ENCODE results near the gene RTL10.

Gene RTL10

DNA sequence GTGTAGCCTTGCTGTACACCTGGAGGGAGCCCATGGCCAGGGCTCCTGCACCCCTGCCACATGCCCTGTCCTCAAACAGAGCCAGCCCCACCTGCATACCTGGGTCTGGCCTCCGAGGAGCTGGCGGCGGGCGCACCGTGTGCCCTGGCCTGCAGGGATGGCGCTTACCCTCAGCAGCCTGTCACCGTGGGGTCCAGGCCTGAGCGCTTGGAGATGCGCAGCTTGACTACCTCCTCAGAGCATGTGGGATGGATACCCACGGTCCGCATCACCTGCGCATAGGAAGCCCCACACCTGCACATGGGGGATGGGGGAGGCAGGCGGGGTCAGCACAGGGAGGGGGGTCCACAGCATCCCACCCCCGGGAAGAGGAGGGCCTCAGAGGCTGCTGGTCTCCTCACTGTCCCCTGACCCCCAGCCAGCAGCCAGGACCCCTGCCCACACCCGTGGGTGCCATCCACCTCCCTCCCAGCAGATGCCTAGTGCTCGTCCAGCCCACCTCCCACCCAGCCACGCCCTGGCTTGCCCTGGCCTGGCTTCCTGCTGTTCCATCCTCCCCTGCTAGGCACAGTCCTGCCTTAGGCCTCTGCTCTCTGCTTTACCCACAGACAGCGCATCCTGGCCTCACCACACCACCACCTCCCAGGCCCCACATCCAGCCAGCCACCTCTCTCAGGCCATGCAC, 22.4 kb upstream of the RTL10 start:
- in situ Hi-C loops (cut with MboI; ENCODE audit: low sequenced_read_pairs), result no loop called here

DNA sequence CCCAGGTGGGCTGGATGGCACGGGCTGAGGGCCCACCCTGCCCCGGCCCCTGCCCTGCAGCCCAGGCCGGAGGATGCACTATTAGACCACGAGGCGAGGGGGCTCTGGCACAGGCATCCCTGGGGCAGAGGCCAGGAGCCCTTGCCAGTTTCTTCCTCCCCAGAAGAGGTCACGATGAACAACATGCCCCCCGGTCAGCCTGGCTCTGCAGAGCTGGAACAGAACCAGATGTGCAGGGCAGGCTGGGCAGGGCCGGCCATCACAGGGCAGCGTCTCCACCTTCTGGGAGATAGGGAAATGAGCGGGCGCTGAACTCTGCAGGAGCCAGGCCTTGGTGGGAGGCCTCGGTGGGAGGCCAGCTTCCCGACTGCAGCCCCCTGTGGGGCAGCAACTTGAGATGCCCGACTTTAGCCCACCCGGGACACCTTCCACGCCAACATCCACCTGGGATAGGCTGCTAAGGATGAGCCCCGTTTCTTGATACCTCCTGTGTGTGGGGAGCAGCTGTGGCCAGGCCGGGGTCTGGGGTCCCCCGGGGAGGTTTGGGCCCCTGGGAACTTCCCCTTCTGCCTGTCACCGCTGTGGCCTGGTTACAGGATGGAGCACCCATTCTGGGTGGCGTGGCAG, 21.8 kb upstream of the RTL10 start:
- in situ Hi-C loops (cut with MboI; ENCODE audit: low sequenced_read_pairs), result no loop called here

DNA sequence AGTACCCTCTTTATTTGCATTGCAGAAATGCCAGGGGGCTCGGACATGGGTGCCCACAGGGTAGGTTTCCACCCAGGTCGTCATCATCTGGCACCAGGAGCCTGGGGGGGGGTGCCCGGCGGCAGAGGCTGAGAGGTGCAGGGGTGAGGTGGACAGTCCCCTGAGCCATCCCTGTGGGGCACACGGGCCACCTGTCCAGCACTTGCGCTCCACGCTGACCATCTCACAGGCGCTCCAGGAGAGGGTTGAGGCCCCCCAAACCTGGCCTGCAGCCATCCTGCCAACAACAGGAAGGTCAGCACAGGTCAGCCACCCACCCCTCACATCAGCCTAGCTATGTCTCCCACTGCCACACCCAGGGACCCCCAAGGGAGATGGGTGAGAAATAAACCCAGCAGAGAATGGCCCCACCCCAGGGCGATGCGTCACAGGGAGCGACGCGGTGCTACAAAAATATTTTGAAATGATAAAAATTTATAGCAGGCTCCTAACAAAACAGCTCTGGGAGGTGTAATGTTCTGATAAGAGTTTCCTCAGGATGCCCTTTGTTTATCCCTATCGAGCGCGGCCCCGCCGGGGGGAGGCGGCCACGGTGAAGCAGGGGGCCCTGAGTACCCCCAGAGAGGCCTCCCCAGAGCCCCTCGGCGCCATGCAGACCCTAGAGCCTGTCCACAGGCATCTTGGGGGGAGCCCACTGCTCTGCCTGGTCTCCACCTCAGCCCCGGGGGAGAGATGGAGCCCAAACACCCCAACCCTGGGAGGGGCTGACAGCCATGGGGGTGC, 21.0 kb upstream of the RTL10 start:
- in situ Hi-C loops (cut with MboI; ENCODE audit: low sequenced_read_pairs), result no loop called here

DNA sequence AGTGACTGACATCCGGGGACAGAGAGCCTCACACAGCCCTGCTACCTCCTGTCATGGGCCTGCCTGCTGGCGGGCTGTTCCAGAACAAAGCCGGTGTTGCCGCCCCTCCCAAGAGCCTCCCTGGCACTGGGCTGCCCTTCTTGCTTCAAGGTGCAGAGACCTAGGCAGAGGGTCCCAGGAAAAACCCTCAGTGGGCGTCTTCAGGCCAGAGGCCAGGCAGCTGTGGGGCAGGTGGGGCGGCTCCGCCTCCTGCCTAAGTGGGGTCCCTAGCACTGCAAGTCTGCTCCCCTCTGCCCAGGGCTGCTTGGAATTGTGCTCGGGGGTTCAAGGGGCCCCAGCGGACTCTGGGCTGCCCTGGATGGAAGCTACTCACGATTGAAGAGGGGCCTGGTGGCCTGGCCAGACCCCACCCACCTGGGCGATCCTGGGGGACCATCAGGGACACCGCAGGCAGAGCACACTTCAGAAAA, 20.4 kb upstream of the RTL10 start:
- in situ Hi-C loops (cut with MboI; ENCODE audit: low sequenced_read_pairs), result no loop called here

DNA sequence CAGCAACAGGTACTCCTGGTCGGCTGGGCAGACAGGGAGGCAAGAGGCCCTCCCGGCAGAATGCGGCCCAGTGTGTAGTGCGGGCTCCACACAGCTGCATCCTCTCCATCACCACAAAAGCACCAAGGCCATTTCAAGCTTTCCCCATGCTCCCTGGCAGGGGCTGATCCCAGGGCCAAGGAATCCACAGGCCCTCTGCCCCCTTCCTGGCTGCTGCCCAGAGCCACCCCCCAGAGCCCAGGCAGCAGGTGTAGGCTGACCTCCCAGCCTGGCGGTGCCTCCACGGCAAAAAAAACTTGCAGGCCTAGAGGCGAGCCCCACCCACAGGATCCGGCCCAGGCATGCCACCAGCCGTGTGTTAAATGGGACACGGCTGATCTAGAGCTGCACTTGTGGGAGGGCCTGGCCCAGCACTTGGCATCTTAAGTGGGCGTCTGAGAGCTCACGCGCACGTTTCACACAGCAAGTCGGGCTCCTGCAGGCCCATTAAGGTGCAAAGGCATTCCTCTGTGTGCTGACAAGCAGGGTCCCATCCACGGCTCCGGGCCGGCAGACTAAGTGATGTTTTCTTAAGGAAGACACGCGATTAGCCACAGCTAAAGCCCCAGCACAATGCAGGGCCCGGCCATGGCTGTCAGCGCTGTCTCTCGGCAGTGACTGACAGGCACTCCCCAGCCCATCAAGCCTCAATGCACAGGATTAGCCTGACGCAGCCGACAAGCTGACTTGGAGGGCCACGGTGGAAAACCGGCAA, 19.8 kb upstream of the RTL10 start:
- in situ Hi-C loops (cut with MboI; ENCODE audit: low sequenced_read_pairs), result no loop called here

DNA sequence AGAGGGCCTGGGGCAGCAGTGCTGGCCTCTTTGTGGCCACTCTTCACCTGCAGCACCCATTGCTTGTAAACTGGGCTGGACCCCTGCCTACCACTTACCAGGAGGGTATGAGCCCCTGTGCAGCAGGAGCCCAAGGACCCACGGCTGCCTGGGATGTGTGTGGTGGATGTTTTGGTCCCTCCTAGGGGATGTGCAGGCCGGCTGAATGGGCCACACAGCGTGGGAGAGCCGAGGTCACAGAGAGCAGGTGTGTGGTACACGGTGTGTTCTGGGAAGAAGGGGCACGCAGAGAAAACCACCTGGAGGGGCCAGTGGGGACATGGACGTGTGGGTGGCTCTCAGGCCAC, 19.3 kb upstream of the RTL10 start:
- in situ Hi-C loops (cut with MboI; ENCODE audit: low sequenced_read_pairs), result no loop called here

DNA sequence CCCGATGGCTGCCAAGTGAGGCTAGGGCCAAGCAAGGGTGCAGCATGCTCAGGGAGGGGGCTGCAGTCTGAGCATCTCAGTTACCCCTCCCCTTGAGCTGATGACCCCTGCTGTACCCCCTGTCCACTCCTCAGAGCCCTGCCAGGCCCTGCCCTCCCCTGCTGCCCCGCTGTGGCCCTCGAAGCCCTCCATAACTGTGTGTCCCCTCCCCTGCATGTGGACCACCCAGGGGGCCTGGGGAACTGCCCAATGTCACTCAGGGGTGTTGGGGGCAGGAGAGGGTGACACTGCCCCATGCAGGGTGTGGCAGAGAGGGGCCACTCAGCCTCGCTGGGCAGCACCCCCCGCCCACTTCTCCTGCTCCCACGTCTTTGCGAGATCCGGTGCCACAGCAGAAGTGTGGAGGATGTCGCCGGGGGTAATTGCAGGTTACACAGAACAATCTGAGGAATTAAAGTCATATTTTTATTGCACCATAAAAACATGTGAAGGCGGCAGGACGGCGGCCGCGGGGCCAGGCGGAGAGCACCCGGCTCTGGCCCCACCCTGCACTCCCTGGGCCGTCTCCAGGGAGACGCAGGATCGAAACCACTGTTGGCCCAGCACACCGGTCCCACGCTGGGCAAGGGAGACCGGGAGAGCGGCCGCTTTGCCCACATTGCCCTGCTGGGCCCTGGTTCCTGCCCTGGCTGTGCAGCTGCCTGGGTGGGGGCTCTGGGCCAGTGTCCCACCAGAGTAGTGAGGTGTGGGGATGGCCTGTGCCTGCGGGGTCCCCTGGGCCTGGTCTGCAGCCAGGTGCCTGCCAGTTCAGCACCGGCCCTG, 18.7 kb upstream of the RTL10 start:
- in situ Hi-C loops (cut with MboI; ENCODE audit: low sequenced_read_pairs), result no loop called here

DNA sequence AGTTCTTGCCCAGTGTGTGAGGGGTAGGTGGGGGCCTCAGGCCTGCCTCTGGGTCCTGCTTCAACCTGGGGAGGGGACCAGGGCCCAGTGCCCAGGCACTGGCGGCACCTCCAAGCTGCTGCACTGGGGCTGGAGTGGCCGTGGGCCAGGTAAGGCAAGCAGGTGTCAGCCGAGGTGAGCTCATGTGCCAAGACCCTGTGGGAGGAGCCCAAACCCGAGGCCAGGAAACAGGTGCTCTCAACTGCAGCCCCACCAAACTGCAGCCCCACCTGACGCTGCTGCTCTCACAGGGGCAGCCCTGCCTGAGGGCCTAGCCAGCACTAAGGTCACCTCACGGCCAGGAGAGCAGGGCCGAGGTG, 18.1 kb upstream of the RTL10 start:
- in situ Hi-C loops (cut with MboI; ENCODE audit: low sequenced_read_pairs), result no loop called here

DNA sequence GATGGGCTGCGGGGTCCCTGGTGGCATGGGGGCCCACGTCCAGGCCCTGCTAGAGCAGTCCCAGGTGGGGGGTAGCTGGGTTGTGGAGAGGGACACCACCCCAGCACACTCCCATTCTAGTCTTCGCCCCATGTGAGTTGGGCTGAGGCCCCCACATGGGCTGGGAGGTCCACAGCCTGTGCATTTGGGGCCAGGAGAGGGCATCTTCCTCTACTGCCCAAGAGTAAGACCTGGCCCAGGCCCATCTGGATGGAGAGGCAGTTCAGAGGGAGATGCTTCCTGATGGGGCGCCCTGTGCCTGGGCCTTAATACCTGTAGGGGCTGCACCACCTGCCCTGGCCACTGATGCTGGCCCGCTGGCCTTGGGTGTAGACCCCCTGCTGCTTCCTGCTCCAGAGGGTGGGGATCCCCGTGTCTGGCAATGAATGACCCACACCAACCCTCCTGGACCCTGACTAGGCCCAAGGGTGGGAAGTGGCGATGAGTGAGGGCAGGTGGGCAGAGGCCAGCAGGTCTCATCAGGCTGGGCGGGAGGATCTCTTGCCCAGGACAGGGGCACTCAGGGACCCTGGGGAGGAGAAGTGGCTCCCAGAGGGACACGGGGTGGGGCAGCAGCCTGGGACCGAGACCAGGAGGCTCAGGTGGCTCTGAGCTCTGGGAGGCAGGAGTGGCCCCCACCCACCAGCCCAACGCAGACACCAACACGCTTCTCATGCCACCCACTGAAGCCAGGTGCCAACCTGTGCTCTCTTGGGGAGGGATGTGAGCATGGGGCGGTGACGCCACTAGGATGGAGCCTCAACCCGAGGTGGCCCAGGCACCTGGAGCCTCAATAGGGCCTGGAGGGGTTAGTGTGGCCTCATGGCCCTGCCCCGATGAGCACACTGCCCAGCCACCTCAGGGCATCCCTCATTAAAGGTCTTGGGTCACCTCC, 17.4 kb upstream of the RTL10 start:
- in situ Hi-C loops (cut with MboI; ENCODE audit: low sequenced_read_pairs), result no loop called here

DNA sequence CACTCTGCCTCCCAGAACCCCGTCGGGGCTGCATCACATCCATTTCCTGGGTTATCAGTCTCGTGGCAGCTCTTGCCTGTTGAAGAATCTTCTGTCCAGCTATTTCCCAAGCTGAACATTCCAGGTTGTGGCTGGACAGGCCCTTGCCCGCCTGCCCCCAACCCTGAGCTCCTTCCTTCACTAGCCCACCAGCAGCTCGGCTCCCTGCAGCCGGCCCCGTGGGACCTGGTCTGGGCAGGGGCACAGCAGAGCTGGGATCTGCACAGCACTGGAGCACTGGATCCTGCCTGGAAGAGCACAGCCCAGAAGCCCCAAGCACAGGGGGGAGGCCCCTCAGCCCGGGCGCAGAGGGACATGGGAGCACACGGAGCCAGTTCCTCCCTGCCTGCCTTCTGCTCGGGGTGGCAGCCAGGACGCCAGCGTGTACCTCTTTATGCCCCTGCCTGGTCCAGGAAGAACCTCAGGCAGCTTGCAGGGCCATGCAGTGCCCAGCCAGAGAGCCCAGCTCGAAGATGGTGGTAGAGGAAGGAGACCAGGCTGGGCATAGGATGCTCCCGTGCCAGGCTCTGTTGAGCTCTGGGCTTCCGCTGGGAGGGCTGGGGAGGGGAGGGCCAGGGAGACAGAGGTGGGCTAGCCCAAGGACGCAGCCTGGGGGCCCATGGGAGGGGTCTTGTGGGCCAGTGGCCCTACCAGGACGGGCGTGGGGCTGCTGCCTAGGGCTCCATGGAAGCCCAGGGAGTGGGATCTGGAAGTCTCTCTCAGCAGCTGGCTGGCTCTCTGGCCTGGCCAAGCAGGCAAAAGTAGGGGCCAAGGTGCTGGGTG, 16.6 kb upstream of the RTL10 start:
- in situ Hi-C loops (cut with MboI; ENCODE audit: low sequenced_read_pairs), result no loop called here

DNA sequence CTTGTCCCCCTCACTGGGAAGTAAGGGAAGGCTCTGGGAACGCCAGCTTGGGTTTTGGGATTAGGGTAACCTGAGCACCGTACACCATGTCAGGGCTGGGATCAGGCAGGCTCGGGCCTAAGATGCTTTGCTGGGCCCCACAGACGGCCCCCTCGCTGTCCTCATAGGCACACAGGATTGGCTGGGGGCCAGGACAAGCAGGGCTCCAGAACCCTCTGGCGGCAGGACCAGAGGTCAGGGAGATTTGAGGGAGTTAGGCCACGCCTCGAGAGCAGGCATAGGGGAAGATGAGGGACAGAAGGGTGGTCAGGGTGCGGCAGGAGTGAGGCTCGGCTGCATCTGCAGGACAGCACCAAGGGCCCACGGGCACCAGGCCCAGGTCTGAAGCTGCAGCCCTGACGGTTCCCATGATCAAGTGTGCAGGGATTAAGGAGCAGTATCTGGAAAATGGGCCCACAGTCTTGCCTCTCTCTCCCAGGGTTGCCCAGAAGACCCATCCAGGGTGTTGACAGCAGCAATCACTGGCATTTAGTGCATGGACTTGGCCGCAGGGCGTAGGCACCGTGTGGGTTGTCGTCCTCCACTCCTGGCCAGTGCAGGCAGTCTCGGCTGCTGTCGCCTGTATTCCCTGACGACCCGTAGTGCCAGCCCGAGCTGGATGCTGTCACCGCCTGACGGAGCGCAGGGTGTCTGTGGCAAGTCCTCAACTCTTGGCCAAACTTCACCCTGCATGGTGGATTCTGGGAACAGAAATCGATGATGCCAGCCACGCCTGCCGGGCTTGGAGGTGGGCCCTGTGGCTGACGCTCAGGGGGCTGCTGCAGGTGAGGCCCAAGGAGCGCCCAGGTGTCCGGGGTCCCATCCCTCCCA, 15.7 kb upstream of the RTL10 start:
- in situ Hi-C loops (cut with MboI; ENCODE audit: low sequenced_read_pairs), result no loop called here

DNA sequence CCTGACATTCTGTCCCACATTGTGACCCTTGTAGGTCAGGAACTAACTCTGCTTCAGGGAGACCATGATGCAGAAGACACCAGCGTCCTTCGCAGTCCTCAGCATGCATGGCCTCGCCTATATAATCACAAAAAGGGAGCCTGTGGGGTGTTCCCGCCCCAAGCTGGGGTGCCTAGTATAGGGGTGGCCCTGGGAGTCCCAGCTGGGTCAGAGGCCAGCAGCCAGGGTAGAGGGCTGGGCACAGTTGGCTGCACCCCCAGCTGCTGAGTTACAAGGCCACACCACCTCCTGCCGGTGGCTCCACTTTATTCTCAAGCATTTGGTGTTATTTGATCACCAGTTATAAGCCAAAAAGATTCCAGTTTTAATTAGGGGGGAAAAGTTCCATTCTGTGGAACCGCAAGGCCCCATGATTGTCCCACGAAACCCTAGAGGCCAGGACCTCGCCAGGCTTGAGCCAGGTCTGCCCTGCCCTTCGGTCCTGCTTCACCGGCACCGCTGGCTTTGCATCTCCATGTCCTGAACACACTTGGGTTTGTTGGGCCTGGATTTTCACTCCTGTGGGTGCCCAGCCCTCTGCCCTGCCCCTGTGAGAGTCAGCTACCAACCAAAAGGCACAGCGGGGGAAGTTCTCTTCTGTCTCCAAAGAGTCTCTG, 15.0 kb upstream of the RTL10 start:
- in situ Hi-C loops (cut with MboI; ENCODE audit: low sequenced_read_pairs), result no loop called here

DNA sequence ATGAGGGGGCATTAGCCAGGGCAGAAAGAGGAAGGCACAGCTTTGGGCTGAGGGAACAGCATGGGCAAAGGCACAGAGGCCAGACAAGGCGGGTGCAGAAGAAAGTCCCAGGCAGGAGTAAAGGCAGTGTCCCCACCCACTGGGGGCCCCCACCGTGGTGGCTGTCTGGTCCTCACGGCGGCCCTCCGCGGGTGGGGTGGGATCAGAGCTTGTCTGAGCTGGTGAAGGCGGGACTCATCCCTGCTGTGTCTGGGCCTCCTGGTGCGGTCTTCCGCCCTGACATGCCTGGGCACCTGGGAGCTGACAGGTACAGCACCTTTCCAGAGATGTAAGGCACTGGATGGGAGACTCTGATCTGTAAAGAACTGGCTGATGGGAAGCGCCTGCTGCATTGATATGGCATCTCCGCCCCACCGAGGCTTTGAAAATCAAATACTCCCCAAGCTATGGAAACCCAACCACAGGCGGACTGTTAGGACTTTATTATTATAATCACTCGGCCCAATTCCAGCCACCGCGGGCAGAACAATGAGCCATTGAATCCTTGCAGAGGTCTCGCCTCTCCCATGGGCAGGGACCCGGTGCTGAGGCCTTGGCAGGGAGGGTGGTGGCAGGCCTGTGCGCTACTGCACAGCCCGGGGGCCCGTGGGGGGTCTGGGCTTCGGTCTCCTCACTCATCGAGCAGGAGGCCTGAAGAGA, 14.2 kb upstream of the RTL10 start:
- in situ Hi-C loops (cut with MboI; ENCODE audit: low sequenced_read_pairs), result no loop called here

DNA sequence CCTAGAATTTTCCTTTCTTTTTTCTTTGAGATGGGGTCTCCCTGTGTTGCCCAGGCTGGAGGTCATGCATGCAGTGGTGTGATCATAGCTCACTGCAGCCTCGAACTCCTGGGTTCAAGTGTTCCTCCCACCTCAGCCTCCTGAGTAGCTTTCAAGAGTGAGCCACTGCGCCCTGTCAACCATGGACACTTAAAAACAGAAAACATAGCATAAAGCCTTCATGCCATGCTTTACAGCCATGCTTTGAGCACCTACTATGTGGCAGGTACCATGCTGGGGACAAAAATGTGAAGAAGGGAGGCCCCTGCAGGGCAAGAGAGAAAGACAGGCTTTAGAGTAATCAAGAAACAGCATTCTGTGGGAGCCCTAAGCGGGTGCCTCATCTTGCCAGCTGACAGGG, 13.7 kb upstream of the RTL10 start:
- in situ Hi-C loops (cut with MboI; ENCODE audit: low sequenced_read_pairs), result no loop called here

DNA sequence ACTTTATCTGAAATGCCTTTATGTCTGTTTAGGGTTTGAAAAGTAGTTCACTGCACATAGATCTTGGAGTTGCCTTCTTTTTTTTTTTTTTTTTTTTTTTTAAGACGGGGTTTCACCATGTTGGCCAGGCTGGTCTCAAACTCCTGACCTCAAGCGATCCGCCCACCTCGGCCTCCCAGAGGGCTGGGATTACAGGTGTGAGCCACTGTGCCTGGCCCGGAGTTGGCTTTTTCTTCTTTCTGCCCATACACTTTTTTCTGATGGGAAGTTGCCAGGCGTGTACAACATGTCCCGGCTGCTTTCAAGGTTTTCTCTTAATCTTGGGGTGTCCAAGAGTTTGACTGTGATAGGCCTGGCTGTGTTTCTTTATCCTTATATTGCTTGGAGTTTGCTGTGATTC, 12.9 kb upstream of the RTL10 start:
- in situ Hi-C loops (cut with MboI; ENCODE audit: low sequenced_read_pairs), result no loop called here

DNA sequence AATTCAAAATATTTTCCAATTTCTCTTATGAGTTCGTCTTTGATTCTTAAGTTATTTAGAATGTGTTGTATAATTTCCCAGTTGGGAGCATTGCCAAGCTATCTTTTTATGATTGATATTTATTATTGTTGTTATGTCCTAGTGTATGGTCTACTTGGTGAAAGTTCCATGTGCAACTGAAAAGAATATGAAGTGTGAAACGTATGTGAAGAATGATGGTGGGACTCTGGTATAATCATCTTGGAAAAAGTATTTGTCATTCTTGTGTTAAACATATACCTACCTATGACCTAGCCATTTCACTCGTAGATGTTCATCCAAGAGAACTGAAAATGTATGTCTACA, 12.0 kb upstream of the RTL10 start:
- in situ Hi-C loops (cut with MboI; ENCODE audit: low sequenced_read_pairs), result no loop called here

Measured in hTERT RPE-1 (cell line).